Thoracic aorta (tissue), 2 donors: ENCODE results near the gene CARD10. TPM values are rescaled to one million over a fixed set of nuclear protein-coding genes. Genes with fewer than 3 reads are reported as not detected.

Source experiments
- ATAC-seq: fragments of 150-250 bp; one replicate; pipeline ENCODE4 v1.8.0; 2017; ENCODE audit warnings: low read depth; ENCODE audit not compliant: insufficient number of reproducible peaks, low FRiP score
- DNase-seq: peaks from one replicate; pipeline ENCODE4 v3.0.0-alpha.2; 2020; ENCODE audit warnings: low spot score
- H3K27ac ChIP-seq, 2 donors: fragments of 200-600 bp; sonication (generic); 1 replicate in 1 of 2; 2 replicates in 1 of 2; pipeline ENCODE4 v1.5.1; 2016; ENCODE audit warnings: mild to moderate bottlenecking in 2 of 2, moderate library complexity in 2 of 2
- H3K27me3 ChIP-seq: fragments of 200-600 bp; sonication (generic); replicated peaks from 2 replicates; pipeline ENCODE4 v1.6.0; 2016; ENCODE audit warnings: mild to moderate bottlenecking; ENCODE audit not compliant: insufficient read depth
- H3K36me3 ChIP-seq: fragments of 200-600 bp; sonication (generic); one replicate; pipeline ENCODE4 v1.5.1; 2016
- H3K4me1 ChIP-seq, 2 donors: fragments of 200-600 bp; sonication (generic); 1 replicate in 1 of 2; 2 replicates in 1 of 2; pipeline versions ENCODE4 v1.5.1 to v1.6.0; 2016; ENCODE audit warnings: low read depth in 2 of 2, mild to moderate bottlenecking in 1 of 2; ENCODE audit not compliant: control insufficient read depth in 1 of 2
- H3K4me3 ChIP-seq: fragments of 200-600 bp; sonication (generic); 2 replicates; pipeline ENCODE4 v1.5.1; 2016; ENCODE audit warnings: mild to moderate bottlenecking
- H3K9me3 ChIP-seq: fragments of 200-600 bp; sonication (generic); 2 replicates; pipeline ENCODE4 v1.5.1; 2016
- CTCF ChIP-seq: fragments of 200-600 bp; sonication (generic); IDR thresholded peaks from one replicate; pipeline ENCODE4 v1.5.1; 2019; ENCODE audit warnings: antibody characterized with exemption
- total RNA-seq, 2 donors: library from RNA; depleted of rRNA; stranded (reverse); fragments of >200 nt; gene quantifications; one replicate each; pipeline versions ENCODE4 v1.1.0 to v1.2.3, GENCODE V29; 2016

The CARD10 gene
- total RNA-seq, 2 donors from 2014 or later: 7.2 to 11.0 TPM

DNA sequence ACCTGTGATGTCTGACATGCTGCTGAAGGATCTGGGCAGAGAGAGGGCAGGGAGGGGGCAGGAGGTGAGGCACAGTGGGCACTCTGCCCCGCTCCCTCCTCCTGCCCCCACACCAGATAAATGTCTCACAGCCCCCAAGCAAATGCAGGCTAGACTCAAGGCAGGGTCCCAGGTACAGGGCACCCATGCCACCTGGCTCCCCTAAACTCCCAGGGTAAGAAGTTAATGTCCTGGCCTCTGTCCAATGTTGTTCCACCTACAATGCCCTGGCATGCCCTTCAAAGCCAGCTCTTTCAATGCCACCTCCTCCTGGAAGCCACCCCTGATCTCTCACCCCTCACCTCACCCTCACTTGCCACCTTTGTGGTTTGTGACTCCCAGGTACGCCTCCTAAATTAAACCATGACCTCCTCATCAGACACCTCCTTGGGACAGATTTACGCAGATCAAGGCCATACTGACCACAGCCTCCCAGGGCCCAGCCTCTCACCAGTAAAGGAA, 16.0 kb downstream of the CARD10 start:
- peaks cover 11 to 21% of the 10 kb centered on the region in 2 donors for H3K4me1 ChIP-seq

DNA sequence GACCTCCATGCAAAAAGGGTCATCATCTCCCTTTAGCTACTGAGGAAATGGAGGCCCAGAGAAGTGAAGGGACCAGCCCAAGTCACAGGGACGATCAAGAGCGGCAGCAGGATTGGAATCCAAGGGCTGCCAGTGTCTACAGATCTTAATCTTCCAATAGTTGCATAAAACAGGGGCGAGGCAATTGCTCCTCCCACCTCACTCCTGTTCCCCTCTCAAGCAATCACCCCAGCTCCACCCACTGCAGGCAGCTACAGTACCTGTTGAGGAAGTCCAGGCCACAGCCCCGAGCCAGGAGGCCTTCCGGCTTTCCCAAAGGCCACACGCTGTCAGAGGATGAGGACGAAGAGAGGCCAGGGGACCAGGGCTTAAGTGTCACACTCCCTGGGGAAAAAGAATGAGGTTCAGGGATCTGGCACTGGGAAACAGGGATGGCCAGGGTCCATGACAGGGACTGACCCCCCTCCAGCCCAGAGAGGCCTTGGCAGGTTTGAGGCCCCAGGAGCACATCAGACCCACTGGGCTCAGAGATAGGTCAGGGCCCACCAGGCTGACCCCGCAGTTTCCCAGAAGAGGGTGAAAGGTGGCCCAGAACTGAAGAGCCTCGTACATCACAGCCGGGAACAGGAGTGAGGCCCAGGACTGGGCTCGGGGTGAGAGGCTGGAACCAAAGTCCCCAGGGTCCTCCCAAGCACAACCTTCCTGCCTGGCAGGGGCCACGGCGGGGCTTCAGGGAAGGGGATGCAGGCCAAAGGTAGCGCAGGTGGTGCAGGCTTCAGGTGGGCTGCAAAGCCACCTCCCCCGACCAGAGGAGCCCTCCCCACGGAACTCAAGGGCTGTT, 16.7 kb downstream of the CARD10 start:
- no peak overlapping the region for H3K27ac ChIP-seq
- no peaks in the 10 kb centered on the region for H3K9me3 ChIP-seq
- no peak overlapping the region for H3K4me3 ChIP-seq
- H3K36me3 ChIP-seq: no peaks in the 10 kb centered on the region
- H3K4me1 ChIP-seq: peaks cover 11 to 21% of the 10 kb centered on the region in 2 donors
- no peak for TF ChIP-seq CTCF
- no peak for ATAC-seq
- H3K27me3 ChIP-seq: no peaks in the 10 kb centered on the region
- DNase-seq: no peak

More for the DNA sequence above, 16.0 kb downstream of the CARD10 start:
- no peak for ATAC-seq
- Histone ChIP-seq H3K27me3 (no peaks in the 10 kb centered on the region), H3K4me3 (no peak overlapping the region), H3K9me3 (no peaks in the 10 kb centered on the region), H3K27ac (no peak overlapping the region), H3K36me3 (no peaks in the 10 kb centered on the region)
- TF ChIP-seq CTCF: no peak
- no peak for DNase-seq

DNA sequence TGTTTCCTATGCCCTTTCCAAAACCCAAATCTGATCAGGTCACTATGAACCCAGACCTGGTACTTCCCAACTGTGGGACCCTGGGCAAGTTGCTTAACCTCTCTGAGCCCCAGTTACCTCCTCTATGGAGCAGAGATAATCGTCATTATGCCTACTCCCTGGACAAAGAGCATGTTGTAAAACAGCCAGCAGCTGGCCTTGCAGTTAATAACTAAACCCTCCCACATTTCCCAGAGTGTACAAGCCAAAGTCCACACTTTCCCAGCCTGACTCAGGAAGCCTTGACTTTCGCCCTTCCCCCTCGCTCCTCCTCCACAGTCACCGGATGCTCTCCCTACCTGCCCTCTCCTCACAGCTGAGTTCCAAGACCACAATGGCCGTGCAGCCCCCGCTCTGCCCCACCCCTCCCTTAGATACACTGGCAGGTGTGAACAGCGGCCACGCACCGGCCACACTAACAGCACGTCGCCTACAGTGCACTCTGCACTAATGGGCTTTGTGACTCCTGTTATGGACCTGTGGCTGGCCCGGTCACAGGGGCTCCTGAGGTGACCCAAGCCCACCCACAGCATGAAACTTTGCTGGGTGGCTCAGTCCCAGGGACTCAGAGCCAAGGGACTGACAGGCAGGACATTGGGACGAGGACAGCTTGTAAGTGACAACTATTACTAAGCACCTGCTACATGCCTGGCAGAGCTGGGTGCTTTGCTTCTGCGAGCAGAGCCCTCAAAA, 17.4 kb downstream of the CARD10 start:
- no peak overlapping the region for H3K4me3 ChIP-seq
- no peaks in the 10 kb centered on the region for H3K27me3 ChIP-seq
- H3K27ac ChIP-seq: no peak overlapping the region
- ATAC-seq (peak; percentile 88), DNase-seq (peak; percentile 21)
- no peaks in the 10 kb centered on the region for H3K9me3 ChIP-seq
- H3K36me3 ChIP-seq: no peaks in the 10 kb centered on the region
- no peak for TF ChIP-seq CTCF
- peaks cover 11 to 21% of the 10 kb centered on the region in 2 donors for H3K4me1 ChIP-seq

DNA sequence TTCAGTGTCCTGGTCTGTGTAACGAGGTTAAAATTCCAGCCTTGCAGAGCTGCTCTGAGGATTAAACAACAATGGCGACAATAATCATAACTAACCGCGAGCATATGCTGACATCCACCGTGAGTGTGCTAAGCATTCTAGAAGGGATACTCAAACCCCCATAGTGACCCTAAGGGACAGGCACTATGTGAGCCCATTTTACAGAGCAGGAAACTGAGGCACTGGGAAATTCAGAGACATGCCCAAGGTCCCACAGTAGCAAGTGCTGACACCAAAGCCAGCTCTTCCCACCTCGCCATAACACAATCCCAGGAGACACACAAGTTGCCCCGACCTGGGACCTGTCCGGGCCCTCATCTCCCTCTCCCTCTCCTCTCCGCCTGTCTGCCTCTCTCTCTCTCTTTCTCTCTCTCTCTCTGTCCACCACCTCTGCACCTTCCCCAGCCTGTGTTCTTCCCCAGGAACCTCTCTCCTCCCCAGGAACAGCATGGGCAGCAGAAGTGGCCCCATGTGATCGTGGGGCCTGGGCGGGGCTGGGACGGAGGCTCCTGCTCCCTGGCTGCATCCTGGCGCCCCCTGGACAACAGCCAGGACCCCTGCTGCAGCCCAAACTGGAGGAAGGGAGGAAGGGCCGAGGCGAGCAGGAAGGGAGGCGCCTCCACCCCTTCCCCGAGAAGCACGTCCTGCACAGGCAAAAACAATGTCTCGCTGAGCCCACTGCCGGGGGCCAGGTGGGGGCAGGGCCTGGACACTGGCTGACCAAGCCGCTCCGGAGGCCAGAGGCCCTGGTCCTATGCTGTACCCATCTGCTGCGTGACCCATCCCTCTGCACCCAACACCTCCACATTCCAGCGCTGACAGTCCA, 18.2 kb downstream of the CARD10 start:
- H3K4me1 ChIP-seq: peaks cover 11 to 21% of the 10 kb centered on the region in 2 donors

More for the DNA sequence above, 18.2 kb downstream of the CARD10 start:
- DNase-seq (no peak), ATAC-seq (no peak)
- no peak overlapping the region for H3K4me3 ChIP-seq
- no peak for TF ChIP-seq CTCF
- H3K9me3 ChIP-seq: no peaks in the 10 kb centered on the region
- H3K27me3 ChIP-seq: no peaks in the 10 kb centered on the region
- no peak overlapping the region for H3K27ac ChIP-seq
- no peaks in the 10 kb centered on the region for H3K36me3 ChIP-seq
